Activated CD4-positive, alpha-beta T cell treated with anti-CD3 and anti-CD28 coated beads, Interleukin-10, Interleukin-2, amounts not matched to agents 100 ng/mL and 50 ng/mL, durations not matched to agents 16 hours and 8 hours (primary cell): ENCODE measurements around the gene UHMK1.
"Not testable (repeated sequence)": the region's sequence is repeated elsewhere in the genome, so short reads cannot be mapped to it uniquely, and the experiment has no call there.

Experiments
- DNase-seq: peaks from one replicate; pipeline ENCODE4 v3.0.0-alpha.2; 2020

UHMK1 gene, protein sequence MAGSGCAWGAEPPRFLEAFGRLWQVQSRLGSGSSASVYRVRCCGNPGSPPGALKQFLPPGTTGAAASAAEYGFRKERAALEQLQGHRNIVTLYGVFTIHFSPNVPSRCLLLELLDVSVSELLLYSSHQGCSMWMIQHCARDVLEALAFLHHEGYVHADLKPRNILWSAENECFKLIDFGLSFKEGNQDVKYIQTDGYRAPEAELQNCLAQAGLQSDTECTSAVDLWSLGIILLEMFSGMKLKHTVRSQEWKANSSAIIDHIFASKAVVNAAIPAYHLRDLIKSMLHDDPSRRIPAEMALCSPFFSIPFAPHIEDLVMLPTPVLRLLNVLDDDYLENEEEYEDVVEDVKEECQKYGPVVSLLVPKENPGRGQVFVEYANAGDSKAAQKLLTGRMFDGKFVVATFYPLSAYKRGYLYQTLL

DNA sequence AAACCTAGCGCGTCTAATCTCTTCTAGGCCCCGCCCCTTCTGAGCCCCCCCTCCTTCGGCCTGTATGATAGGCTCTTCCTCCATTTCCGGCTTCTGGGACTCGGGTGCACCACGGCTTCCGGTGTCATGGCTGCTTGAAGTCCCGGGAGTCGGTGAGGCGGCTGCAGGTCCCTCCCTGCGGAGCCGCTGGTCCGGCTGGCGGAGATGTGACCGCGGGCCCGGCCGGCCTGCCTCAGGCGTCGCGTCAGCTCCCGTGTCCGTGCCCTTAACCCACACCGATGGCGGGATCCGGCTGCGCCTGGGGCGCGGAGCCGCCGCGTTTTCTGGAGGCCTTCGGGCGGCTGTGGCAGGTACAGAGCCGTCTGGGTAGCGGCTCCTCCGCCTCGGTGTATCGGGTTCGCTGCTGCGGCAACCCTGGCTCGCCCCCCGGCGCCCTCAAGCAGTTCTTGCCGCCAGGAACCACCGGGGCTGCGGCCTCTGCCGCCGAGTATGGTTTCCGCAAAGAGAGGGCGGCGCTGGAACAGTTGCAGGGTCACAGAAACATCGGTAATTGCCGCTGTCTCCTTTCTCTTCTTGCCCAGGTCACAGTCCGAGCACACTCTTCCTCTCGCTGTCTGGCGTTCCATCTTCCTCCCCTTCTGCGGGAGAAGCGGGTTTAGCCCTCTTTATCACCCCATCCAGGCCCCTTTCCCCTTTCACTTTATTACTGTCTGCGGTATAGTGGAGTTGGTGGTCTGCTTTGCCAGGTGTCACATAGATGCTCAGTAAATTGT lies at the start of gene UHMK1:
UHMK1 (plus strand) TSS at position 96 of the 773 bp plus-strand sequence; CDS start at position 279, 183 bp downstream.
- DNase-seq = peak; percentile 93

DNA sequence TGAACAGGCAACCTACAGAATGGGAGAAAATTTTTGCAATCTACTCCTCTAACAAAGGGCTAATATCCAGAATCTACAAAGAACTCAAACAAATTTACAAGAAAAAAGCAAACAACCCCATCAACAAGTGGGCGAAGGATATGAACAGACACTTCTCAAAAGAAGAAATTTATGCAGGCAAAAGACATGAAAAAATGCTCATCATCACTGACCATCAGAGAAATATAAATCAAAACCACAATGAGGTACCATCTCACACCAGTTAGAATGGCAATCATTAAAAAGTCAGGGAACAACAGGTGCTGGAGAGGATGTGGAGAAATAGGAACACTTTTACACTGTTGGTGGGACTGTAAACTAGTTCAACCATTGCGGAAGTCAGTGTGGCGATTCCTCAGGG lies 43.3 kb upstream of the UHMK1 start:
- not testable (repeated sequence) for DNase-seq

DNA sequence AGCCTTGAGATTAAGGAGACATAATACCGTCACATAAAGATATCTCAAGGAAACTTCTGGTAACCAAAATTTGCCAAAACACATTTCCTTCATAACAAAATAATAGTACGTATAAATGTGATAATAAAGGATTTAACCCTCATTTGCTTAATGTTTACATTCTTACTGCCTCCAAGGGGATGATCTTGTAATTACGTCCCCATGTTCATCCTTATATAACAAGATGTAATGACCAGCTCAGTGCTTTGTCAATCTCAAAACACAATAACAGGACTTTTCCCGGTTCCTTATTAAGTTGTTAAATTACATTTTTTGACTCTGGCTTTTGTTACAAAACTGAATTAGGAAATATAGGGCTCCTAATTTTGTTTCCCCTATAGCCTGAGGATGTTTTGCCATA lies 41.3 kb upstream of the UHMK1 start:
- no peak for DNase-seq

DNA sequence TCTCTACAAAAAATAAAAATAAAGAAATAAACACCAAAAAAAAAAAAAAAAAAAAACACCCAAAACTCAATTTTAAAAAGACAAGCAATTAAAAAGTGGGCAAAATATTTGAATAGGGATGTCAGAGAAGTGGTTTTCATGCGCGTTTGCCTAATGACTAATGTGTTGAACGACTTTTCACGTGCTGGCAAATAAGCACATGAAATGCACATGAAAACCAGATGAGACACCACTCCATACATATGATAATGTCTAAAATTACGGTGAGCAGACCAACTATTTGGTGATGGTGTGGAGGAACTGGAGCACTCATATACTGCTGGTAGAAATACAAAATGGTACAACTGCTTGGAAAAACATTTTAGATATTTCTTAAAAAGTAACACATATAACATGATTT lies 39.4 kb upstream of the UHMK1 start:
- no peak for DNase-seq

DNA sequence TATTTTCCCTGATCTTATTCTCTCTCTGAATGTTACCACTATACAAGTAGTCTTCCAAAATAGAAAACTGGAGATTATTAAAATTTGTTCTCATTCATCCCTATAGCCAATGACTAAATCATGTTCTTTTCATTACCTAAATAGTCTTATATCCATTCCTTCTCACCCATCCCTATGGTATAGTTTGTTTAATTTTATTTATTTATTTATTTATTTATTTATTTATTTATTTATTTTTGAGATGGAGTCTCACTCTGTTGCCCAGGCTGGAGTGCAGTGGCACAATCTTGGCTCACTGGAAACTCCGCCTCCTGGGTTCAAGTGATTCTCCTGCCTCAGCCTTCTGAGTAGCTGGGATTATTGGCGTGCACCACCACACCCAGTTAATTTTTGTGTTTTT lies 35.2 kb upstream of the UHMK1 start:
- not testable (repeated sequence) for DNase-seq

DNA sequence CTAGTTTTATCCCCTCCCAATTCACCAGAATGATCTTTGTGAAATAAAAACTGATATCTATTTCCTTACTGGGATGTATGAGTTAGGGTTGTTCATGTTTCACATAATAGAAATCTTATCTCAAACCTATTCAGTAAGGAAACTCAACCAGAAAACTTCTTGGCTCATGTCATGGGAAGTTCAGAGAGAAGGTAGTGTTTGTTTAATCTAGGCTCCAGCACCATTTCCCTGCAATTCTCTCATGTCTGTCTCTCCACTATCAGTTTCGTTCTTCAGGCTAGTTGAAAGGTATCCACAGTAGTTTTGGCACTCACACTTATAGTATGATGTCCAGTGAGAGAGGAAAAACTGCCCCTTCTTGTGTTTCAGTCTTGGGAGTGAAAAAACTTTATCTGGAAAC lies 34.6 kb upstream of the UHMK1 start:
- no peak for DNase-seq

DNA sequence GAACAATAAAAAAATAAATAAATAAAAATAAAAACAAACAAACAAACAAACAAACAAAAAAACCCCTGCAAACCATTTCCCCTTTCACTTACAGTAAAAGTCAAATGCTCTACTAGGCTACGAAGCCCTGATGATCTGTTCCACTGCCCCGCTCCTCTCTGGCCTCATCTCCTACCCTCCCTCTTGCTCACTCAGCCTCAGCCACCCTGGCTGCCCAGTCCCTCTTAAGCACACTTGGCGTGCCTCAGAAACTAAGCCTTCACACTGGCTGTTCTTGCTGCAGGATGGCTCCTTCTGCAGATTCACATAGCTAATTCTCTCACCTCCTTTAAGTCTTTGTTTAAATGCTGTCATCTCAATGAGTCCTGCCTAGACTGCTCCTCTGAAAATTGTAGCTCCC lies 30.8 kb upstream of the UHMK1 start:
- no peak for DNase-seq

DNA sequence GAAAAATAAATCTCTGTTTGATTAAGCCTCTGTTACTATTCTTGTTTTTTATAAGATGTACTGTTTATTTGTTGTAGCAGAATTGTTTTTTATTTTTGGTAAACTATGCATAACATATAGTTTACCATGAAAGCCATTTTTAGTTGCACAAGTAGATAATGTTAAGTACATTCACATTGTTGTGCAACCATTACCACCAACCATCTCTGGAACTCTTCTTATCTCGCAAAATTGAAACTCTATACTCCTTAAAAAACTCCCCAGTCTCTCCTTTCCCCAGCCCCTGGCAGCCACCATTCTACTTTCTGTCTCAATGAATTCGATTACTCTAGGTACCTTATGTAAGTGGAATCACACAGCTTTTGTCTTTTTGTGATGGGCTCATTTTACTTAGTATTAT lies 27.4 kb upstream of the UHMK1 start:
- no peak for DNase-seq

DNA sequence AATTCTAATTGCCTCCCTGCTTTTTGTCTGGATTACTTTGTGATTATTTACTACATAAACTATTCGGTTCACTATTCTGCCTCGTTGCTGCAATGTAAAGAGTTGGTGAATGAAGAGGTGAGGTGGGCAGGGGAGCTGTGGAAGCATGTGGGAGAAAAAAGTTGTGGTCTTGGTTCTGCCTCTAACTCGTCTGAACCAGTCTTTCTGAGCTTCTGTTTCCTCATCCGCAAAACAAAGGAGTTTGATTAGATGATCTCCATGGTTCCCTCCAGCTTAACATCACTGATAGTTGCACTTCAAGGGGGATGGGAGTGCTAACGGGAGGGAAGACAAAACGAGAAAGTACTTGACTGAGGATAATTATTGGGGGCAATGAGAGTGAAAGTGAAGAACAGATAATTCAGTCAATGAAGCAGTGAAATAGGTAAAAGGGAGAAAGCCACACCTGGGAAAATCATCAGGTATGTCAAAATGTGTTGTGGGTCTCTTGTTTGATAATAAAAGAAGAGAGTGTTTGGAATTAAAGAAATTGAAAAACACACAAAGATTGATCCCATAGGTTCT lies 26.2 kb upstream of the UHMK1 start:
- DNase-seq = no peak

DNA sequence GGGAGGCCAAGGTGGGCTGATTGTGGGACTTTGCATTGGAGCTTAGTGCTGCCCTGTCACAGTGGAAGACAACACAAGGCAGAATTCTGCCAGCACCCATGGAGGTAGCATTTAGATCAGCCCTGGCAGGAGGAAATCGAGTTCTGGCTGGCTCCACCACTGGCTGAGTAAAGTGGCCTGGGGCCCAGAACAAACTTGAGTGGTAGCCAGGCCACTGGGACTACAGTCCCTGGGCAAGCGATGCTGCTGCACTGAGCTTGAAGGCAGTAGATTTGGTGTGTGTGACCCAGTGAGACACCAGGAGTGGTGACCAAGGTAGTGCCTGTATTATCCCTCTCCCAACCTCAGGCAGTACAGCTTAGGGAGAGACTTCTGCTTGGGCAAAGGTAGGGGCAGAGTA lies 22.5 kb upstream of the UHMK1 start:
- no peak for DNase-seq

DNA sequence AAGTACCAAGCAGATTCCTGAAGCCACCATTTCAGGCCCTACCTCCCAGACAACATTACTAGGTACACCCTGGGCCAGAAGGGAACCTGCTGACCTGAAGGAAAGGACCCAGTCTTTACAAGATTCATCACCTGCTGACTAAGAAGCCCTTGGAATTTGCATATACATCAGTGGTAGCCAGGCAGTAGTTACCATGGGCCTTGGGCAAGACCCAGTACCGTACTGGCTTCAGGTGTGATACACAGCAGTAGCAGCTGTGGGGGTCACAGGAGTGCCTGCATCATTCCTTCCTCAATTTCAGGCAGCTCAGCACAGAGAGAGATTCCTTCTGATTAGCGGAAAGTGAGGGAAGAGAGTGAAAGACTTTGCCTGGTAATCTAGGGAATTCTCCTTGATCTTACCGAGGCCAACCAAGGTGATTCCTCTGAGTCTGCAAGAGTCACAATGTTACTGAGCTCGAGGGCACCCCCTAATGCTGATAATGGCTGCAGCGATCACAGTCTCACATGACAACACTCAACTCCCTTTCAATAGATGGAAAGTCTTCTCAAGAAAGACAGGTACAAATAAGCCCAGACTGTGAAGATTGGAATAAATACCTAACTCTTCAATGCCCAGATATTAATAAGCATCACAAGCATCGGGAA lies 22.0 kb upstream of the UHMK1 start:
- no peak for DNase-seq

DNA sequence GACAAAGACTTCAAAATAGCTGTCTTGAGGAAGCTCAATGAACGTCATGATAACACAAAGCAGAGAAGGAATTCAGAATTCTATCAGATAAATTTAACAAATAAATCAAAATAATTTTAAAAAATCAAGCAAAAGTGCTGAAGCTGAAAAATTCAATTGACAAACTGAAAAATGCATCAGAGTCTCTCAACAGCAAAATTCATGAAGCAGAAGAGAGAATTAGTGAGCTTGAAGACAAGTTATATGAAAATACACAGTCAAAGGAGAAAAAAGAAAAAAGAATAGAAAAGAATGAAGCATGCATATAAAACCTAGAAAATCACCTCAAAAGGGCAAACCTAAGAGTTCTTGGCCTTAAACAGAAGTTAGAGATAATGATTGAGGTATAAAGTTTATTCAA lies 21.0 kb upstream of the UHMK1 start:
- no peak for DNase-seq

DNA sequence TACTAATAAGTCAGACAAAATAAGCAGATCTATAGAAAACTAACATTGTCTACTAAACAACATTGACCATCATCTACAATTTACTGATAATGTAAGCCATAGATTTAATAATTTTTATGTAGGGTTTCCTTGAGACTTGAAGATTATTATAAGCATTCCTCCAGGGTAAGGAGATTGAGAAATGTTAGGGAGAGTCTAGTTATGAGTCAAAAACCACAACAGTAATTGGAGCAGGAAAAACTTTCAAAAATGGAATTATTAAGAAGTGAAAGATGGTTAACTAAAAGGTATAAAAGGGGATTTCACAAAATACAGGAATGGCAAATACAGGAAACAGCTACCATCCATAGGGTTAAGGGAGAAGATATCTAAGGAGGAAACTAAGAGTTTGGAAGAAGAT lies 12.4 kb upstream of the UHMK1 start:
- DNase-seq = no peak

DNA sequence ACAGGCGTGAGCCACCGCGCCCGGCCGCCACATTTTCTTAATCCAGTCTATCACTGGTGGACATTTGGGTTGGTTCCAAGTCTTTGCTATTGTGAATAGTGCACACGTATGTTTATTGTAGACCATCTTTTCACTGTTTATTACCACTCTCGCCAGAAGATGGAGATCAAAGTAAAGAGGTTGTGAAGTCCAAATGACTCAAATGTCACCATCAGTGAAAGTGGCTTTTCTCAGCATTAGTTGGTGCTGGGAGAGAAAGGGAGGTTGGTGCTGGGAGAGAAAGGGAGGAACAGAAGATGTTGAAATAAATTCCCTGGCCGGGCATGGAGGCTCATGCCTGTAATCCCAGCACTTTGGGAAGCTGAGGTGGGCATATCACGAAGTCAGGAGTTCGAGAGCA lies 10.4 kb upstream of the UHMK1 start:
- peak; percentile 17 for DNase-seq

DNA sequence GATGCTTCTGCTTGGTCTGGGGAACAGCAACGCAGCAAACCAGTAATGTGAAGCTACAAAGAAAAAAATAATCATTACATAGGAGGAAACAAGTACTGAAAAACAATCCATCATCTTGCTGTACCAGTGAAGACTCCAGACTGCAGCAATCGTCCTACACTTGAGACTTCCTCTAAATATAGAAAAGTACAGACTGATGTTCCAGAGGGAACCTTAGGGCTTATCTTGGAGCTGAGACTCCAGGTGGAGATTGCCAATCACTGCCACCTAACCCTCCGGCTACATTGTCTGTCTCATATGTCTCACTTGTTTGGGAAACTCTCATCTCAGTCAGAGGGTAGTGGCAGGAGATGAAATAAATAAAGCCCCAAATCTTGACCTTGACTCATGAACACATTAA lies 9.4 kb upstream of the UHMK1 start:
- DNase-seq = no peak

DNA sequence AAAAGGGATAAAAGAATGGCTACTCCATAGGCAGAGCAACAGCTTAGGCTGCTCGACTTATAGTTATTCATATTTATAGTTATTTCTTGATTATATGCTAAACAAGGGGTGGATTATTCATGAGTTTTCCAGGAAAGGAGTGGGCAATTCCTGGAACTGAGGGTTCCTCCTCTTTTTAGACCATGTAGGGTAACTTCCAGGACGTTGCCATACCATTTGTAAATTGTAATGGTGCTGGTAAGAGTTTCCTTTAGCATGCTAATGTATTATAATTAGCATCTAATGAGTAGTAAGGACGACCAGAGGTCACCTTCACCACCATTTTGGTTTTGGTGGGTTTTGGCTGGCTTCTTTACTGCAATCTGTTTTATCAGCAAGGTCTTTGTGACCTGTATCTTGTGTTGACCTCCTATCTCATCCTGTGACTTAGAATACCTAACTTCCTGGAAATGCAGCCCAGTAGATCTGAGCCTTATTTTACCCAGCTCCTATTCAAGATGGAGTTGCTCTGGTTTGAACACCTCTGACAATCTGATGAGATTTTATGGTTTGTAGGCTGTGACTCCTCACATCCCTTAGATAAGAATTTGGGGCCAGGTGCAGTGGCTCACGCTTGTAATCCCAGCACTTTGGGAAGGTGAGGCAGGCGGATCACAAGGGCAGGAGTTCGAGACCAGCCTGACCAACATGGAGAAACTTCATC lies 1.9 kb upstream of the UHMK1 start:
- DNase-seq = not testable (repeated sequence)

DNA sequence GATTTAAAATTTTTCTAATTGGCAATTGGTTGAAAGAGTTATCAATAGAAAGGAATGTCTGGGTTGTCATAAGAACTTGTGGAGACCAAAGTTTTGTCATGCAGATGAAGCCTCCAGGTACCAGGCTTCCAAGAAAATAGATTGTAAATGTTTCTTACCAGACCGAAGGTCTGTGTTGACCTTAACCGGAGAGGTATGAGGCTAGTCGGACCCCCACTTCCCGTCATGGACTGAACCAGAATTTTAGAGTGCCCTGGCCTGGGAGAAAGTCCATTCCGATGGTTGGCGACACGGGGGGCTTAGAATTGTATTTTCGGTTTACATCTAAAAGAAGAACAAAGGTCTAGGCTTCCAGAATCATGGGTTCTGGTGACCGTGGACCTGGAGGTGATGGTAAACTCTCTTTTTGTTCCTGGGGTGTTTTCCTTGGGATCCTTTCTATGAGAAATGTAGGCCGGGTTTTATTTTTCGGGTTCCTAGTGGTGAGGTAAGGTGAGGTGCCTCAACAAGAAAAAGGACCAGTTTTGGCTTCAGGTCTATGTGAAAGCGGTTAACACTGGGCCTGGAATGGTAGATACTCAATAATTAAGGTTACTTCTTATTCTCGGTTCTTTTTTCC lies 405 bp upstream of the UHMK1 start:
- DNase-seq = no peak

DNA sequence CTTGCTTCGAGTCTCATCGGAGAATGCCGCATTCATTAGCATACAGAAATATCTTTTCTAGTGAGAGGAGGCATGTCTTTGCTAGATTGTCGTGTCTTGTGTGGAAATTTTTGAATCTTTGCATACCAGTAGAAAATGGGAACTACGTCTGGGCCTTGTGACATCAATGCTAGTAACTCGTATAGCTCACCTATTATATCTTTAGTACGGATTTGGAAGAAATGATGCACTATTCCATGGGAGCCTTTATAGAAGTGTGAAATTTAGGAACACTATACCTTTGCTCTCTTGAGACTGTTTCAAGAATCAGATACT lies 835 bp downstream of the UHMK1 start:
- no peak for DNase-seq

DNA sequence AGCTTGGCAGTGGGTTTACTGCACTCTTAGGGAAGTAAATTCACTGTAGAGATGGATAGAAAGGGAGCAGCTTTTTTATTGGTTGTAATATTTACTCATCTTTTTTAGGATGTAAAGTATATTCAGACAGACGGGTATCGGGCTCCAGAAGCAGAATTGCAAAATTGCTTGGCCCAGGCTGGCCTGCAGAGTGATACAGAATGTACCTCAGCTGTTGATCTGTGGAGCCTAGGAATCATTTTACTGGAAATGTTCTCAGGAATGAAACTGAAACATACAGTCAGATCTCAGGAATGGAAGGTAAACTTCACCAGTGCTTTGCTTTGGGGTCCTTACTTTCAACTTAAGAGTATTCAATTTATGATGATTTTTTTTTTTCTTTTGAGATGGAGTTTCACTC lies 3.2 kb downstream of the UHMK1 start:
- DNase-seq = no peak

DNA sequence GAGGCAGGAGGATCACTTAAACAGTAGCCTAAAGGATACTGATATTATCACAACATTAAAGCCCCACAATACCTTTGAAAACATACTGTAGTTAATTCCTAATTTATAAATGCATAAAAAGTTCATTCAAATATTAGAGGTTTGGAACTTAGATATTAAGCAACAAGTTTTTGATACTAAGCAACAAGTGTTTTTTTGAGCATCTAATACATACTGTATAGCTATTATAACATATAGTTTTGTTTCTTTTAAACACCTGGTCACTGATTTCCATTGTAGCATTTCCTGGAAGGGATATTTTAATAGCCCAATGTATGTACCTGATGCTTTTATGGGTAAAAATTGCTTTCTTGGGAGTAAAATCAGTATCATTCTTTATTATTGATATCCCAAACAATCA lies 4.5 kb downstream of the UHMK1 start:
- no peak for DNase-seq

DNA sequence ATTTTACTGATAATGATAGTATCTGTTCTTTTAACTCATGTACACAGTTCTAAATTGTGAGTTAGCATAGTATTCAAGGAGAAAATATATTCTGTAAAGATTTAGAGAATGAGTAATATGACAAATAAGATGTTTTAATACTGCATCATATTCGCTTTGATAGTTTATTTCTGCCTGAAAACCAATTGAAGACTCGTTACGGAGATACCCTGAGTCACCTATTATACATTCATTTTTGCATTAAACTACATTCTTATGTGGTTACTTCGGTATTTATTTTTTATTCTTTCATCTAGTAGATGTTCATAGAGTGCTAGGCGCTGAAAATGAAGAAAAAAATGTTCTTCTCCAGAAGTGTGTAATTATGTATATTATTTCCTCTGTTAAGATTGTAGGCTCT lies 5.3 kb downstream of the UHMK1 start:
- no peak for DNase-seq

DNA sequence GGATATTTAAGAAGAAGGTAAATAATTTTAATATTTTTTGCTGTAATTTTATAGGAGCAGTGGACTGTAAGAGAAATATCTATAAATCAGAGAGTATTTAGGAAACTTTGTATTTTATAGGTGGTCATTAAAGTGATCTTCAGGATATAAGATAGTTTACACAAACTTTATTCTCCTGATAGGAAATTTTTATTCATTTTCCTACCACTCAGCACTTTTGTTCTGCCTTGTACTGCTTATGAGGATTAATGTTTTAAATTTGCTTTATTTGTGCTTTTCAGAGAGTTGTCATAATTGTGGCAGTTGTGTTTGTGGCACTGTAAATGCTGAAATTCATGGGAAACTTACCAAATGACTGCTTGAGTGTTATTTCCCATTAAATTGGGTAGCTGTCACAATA lies 29.7 kb downstream of the UHMK1 start:
- no peak for DNase-seq
